Choroid plexus epithelial cell (primary cell): ENCODE data around the gene CERCAM.

Experiments used
- DNase-seq: peaks from one replicate; pipeline ENCODE4 v3.0.0-alpha.2; 2010; ENCODE audit warnings: low read depth
- H3K4me3 ChIP-seq: 2 replicates; pipeline ENCODE4 v1.5.1; 2011; ENCODE audit warnings: low read depth, mild to moderate bottlenecking, control low read depth, low read length, moderate library complexity
- CTCF ChIP-seq: conservative IDR thresholded peaks from 2 replicates; pipeline ENCODE4 v1.5.1; 2011; ENCODE audit warnings: low read depth, mild to moderate bottlenecking, control low read depth, inconsistent platforms, low read length, moderate library complexity

CERCAM gene

DNA sequence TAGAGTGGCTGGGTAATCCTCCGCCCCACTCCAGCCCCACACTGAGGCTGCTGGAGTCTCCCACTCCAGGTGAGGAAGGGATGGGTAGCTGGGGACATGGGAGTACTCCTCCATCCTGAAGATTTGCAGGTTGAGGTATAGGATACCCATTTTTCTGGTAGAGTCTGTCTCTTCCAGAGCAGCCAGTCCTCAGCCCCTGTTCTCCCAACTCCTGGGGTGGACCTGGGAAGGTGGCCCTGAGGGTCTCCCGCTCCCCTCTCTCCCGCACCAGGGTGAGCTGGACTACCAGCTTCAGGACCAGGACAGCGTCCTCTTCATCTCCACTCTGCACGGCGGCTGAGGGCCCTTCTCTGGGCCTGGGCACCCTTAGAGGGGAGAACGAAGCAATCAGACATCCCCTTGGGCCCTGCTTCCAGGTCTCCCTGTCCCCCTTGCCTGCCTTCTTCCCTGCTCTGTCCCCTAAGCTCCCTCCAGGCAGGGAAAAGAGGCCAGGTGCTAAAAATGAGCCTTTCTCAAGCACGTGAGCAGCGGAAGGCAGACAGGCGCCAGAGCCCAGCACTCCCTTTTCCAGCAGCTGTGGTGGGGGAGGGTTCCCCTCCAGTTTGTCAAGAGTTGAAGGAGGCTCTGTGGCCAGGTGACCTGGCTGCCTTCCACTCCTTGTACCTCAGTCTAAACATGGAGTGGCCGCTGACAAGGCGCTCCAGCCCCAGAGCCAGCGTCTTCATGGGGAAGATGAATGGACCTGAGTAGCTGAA is 31.1 kb upstream of the CERCAM start:
- no peak for DNase-seq
- no peak for TF ChIP-seq CTCF
- H3K4me3 ChIP-seq, result no peak overlapping the region

GRCh38 chr9:128390150-128390812 is 30.4 kb upstream of the CERCAM start:
- H3K4me3 ChIP-seq, result no peak overlapping the region
- no peak for TF ChIP-seq CTCF
- no peak for DNase-seq

GRCh38 chr9:128390813-128391711 is 29.6 kb upstream of the CERCAM start:
- TF ChIP-seq CTCF, result no peak
- H3K4me3 ChIP-seq, result no peak overlapping the region
- DNase-seq, result no peak

DNA sequence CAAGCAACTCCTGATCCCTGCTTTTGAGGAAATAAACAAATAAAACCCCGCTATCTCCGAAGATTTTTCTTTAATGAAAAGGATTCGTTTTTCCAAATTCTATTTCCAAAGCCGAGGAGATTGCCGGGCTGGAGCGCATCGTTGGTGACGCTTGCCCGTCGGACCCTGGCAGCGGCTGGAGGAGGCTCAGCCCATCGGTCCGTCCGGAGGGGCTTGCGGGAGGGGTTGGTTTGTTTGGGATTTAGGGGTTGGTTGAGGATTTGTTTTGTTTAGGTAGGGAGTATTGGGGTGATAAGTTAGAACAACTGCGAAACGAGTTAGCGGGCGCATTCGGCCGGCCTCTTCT is 28.7 kb upstream of the CERCAM start:
- H3K4me3 ChIP-seq, result no peak overlapping the region
- no peak for DNase-seq
- TF ChIP-seq CTCF, result no peak

DNA sequence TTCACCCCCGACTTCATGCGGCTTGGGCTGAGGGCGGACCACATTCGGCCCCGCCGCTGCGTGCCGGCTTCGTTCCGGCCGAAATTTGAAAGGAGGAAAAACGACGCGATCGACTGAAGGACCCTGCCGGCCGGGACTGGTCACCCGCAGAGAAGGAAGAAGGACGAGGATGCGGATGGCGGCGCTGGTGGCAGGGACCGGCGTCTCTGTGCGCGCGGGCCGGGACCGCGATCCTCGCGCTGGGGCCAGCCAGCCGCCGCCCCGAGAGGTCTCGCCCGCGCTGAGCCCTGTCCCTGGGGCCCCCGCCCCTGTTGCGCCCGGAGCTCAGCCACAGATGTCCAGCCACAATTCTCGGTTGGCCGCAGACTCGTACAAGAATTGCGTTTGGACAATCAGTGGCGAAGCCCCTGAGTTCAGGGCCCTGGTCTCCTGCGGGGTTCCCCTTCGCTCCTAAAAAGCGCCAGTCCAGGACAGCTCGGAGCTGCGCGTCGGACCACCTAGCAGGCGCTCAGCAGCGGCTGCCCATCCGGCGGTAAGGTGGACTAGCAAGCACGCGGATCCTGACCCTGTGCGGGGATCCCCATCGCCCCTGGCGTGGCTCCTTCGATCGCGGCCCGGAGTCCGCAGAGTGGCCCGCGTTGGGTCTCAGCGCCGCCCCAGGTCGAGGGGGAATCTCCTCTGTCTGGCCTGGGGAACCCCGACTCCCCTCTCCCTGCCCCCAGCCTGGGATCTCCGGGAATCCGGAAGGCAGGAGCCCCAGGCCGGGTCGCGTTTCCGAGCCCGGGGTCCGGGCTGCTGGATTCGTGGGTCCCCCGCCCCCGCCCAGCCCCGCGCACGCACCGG is 28.1 kb upstream of the CERCAM start:
- no peak for TF ChIP-seq CTCF
- no peak for DNase-seq
- H3K4me3 ChIP-seq, result no peak overlapping the region

DNA sequence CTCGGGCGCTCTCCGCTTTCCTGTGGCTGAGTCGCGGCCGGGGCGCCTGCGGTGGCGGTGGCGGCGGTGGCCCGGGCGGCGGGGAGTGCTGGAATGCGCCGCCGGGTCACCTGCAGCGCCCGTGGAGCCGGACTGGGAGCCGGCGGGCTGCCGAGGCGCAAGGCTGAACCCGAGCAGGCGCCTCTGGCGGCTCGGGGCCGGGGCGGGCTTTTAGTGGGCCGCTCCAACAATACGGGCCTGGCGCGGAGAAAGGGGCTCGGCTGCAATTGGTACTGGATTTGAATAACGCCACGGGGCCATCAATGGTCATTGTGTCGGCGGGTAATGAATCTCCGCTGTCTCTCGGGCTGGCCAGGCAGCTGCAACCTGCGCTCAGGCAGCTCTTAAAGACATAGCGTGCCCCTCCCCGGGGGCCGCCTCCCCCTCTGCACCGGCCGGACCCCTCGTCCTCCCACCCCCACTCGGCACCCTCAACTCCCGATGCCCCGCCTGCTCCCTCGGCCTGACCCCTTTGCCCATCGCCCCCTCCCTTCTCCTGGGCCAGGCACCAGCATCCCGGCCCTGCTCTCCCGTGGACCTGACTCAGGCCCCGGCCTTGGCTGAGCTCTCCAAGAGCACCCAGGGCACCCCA is 27.4 kb upstream of the CERCAM start:
- H3K4me3 ChIP-seq, result no peak overlapping the region
- no peak for TF ChIP-seq CTCF
- DNase-seq, result no peak
